ENCODE measurements around the gene FFAR4.

FFAR4 gene

GRCh38 chr10:93599335-93599734 lies 32.9 kb downstream of the FFAR4 start:
- DNase-seq (ENCODE audit: low read depth in 2 of 3, low spot score in 2 of 3): no peak

- no peak for DNase-seq (ENCODE audit: low read depth in 2 of 3, low spot score in 2 of 3)
Measured at GRCh38 chr10:93599778-93600177, 33.3 kb downstream of the FFAR4 start.

- DNase-seq (ENCODE audit: low read depth in 2 of 3, low spot score in 2 of 3): no peak
Measured at GRCh38 chr10:93600446-93601145, 34.1 kb downstream of the FFAR4 start.

GRCh38 chr10:93601146-93601773 lies 34.8 kb downstream of the FFAR4 start, which contains the start of gene RBP4:
Gene RBP4, minus strand, starts transcription at chr10:93601235. Its CDS starts 207 bp downstream, at chr10:93601028.
- no peak for DNase-seq (ENCODE audit: low read depth in 2 of 3, low spot score in 2 of 3)

- no peak for DNase-seq (ENCODE audit: low read depth in 2 of 3, low spot score in 2 of 3)
Measured at GRCh38 chr10:93601774-93602162, 35.3 kb downstream of the FFAR4 start.

- DNase-seq (ENCODE audit: low read depth in 2 of 3, low spot score in 2 of 3): no peak
Measured at GRCh38 chr10:93603023-93603422, 36.6 kb downstream of the FFAR4 start.

GRCh38 chr10:93604146-93604545 lies 37.7 kb downstream of the FFAR4 start:
- DNase-seq (ENCODE audit: low read depth in 2 of 3, low spot score in 2 of 3): no peak

GRCh38 chr10:93608421-93608820 lies 42.0 kb downstream of the FFAR4 start:
- DNase-seq (ENCODE audit: low read depth in 2 of 3, low spot score in 2 of 3): no peak

GRCh38 chr10:93612311-93612710 lies 45.8 kb downstream of the FFAR4 start, which contains the start of gene PDE6C:
Gene PDE6C, plus strand, starts transcription at chr10:93612537. Its CDS starts 189 bp downstream, at chr10:93612726.
- DNase-seq (ENCODE audit: low read depth in 2 of 3, low spot score in 2 of 3): no peak

- DNase-seq (ENCODE audit: low read depth in 2 of 3, low spot score in 2 of 3): no peak
Measured at GRCh38 chr10:93613126-93613525, 46.7 kb downstream of the FFAR4 start.

- no peak for DNase-seq (ENCODE audit: low read depth in 2 of 3, low spot score in 2 of 3)
Measured at GRCh38 chr10:93614101-93614825, 47.8 kb downstream of the FFAR4 start.

- no peak for DNase-seq (ENCODE audit: low read depth in 2 of 3, low spot score in 2 of 3)
Measured at GRCh38 chr10:93615576-93616235, 49.2 kb downstream of the FFAR4 start.

GRCh38 chr10:93620925-93621324 lies 54.5 kb downstream of the FFAR4 start:
- DNase-seq (ENCODE audit: low read depth in 2 of 3, low spot score in 2 of 3): no peak

GRCh38 chr10:93622942-93623341 lies 56.5 kb downstream of the FFAR4 start:
- no peak for DNase-seq (ENCODE audit: low read depth in 2 of 3, low spot score in 2 of 3)

GRCh38 chr10:93628858-93629257 lies 62.4 kb downstream of the FFAR4 start:
- no peak for DNase-seq (ENCODE audit: low read depth in 2 of 3, low spot score in 2 of 3)

- DNase-seq (ENCODE audit: low read depth in 2 of 3, low spot score in 2 of 3): no peak
Measured at GRCh38 chr10:93629647-93630305, 63.3 kb downstream of the FFAR4 start.

- no peak for DNase-seq (ENCODE audit: low read depth in 2 of 3, low spot score in 2 of 3)
Measured at GRCh38 chr10:93630625-93631557, 64.4 kb downstream of the FFAR4 start.

Measured in activated CD8-positive, alpha-beta memory T cell treated with anti-CD3 and anti-CD28 coated beads for 48 hours (primary cell).